ENCODE measurements around the gene SLC45A1.

SLC45A1 gene

DNA sequence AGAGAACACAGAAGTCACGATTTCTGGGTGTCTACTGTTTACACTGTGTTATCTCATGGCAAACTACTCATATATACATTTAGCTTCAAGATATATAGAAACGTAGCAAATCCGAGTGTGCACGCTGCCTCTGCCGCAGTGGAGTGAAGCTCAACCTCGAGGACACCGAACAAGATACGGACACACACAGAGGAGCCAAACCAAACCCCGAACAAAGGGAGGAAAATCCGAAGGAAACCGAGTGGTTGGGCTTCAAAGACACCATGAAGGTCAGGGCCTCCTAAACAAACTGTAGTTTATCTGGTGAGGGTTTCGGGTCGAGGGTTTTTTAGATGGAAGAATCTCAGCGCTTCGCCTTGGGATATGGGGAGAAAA, 34.5 kb downstream of the SLC45A1 start:
- DNase-seq (ENCODE audit: low read depth in 2 of 3, low spot score in 2 of 3): no peak

DNA sequence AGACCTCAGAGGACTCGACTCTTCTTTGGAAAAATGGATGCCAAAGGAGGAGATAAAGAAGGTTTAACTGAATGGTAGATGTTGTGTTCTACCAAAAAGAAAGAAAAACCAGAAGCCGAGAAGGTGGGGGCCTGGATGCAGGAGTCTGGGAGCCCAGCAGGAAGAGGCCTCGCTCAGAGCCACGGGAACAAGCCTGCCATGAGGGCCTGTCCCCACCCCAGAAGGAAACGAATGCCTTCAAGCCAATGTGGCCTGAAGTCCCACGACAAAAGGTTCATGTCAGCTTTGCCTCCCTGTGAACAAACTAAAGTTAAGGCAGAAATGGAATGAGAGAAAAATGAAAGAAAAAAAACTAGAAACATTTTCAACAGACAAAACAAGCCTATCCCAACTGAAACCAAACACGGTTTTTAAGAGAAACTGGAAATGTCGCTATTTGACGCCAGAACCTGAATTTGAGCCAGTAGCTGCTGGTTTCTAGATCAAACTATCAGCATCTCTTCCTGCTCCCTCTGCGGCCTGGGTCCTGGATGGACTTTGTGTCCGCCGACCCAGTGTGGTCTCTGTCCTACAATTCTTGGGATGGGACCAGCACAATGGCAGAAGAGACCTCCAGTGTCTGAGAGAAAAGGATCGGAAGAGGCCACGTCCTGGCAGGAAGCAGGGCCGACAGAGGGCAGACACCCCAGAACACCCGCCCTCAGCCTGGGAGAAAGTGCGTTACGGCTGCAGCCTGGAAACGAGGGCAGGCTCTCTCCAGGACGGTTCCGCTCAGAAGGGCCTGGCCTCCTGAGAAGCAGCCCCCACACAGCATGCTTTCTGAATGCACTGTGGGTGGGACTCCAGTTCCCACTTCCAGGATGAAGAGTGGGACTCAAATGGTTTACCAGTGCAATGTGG, 35.2 kb downstream of the SLC45A1 start:
- no peak for DNase-seq (ENCODE audit: low read depth in 2 of 3, low spot score in 2 of 3)

DNA sequence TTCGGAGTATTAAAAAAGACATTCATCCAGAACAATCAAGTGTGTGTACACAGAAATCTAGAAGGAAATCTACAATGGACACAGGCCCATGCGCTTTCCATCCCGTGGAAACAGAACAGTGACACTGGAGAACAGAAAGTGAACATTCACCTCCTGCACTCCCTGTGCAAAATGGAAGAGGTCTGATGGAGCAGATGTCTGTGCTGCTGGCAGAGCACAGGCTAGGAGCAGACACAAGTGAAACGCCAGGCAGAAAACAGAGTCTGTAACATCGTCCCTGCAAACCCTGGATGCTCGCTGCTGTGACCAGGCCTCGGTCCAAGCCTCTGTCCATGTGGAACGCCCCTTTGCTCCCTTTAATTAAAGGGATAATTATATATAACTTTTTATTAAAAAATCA, 36.1 kb downstream of the SLC45A1 start:
- DNase-seq (ENCODE audit: low read depth in 2 of 3, low spot score in 2 of 3): no peak

DNA sequence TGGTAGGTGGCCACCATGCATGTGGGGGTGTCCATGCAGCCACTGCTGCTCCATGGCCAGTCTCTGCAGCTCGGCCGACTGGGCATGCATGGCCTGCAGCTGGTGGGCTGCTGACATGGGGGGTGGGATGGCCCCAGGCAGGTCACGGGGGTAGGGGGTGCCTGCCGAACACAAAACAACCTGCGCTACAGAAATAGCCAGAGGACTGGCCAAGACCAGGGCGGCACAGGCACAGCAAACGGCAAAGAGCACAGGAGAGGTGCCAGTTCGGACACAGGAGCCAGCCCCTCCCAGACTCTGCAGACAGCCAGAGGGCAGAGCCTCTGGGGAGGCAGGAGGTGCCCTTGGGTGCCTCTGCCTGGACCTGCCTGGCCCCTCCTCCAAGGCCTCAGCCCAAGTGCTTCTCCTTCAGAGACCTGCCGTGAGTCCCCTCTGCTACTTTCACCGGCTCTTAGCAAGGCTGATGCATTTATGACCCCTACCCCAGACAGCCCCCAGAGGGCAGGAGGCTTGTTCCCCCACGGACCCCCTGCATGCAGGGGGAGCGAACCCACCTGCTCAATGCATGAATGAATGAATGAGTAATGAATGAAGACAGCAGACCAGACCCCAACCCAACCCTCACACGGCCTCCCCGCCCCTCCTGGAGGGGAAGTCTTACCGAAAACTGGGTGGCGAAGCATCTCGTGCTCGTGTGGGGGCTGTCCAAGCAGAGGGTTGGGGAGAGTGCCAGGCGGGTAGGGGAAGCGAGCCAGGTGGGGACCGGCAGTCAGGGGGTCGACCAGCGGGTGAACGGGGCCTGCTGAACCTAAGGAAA, 37.7 kb downstream of the SLC45A1 start:
- no peak for DNase-seq (ENCODE audit: low read depth in 2 of 3, low spot score in 2 of 3)

DNA sequence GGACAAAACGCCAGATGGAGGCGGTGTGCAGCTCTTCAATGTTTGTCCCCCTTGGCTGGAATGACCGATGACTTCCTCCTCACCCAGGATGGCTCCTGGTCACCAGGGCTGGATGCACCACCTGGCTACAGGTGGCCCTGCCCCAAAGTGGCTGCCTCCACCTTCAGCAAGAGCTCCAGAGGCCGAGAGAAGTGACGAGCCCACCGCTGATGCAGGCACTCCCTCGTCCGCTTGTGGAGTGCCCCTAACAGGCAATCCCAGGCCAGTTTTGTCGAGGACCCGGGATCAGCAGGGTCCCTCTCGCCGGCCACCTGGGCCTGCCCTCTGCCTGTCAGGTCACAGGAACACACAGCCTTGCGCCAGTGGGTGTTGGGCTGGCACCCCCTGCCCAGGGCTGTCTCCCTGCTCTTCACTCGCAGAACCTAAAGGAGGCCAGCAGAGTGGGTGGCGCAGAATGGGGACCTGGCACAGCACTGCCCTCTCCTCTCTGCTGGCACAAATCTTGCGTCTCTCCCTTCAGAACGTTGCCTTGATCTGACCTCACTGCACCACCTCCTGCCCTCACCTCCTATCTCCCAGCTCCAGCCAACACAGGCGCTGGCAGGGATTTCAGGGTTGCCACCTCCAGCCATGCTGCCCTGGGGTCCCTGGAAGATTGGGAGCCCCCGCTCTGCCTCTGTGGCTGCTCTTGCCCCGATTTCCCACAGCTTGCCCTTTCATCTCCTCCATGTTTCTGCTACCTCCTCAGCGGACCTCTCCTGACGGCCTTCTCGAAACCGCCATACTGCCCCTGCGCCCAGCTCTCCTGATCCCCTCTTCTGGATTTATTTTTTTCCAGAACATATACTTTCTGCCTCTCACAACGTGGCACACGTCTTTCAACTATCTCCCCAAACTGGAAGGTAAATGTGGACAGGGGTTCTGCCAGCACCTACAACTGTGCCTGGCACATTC, 38.6 kb downstream of the SLC45A1 start:
- DNase-seq (ENCODE audit: low read depth in 2 of 3, low spot score in 2 of 3): no peak

DNA sequence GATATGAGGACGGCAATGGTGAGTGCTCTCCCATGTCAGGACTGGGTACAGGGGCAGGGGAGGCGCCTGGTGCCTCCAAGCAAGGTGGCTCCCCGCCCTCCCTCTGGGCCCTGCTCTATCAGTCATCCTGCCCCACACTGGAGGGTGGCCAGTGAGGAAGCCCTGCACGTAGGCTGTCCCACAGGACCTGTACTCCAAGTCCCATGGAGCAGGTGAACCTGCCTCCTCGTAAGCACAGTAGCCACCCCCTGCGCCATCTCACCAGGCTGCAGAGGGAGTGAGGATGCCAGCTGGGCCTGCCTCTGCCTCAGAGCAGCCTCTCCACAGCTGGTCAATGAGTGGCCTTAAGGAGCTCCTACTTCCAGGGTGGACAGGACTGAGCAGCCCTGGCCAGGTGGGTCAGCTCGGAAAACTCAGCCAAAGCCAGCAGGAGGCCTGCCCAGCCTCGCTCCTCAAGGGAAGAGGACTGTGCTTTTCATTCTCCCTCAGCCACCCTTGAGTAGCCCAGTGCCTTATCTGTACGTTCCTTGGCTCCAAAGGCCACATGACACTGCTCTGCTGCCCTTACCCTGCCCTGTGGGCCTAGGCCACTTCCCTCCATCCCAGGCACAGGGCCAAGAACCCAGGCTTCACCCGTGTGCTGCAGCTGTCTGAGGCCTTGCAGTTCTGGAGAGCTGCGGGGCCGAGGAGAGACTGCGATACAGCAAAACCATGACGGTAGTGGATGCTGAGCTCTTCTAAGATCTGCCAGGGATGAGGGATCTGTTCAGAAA, 39.6 kb downstream of the SLC45A1 start:
- DNase-seq (ENCODE audit: low read depth in 2 of 3, low spot score in 2 of 3): no peak

DNA sequence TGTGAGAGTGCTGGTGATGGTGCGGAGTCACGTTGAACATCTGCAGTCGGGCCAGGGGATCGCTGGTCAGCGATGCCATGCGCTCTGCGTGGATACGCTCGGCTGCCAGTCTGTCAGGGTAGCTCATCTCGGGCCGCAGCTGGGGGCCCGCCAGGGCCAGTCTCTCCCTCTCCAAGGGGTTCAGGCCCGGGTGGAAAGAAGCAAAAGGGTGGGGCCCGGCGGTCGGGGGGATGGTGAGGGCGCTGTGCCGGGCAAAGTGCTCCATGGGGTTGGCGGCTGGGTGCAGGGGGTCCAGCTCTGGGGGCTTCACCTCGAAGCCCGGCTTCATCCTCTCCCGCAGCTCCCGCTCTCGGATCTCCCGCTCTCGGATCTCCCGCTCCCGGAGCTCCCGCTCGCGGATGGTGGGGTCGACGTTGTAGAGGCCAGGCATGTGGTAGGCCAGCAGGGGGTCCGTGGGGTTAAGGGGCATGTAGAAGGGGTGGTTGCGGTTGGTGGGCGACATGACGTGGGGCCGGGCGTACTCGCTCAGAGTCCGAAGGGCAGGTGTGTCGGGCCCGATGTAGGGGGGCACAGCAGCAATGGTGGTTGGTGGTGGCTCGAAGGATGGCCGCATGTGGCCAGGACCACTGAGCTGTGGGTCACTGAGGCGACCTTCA, 40.5 kb downstream of the SLC45A1 start:
- no peak for DNase-seq (ENCODE audit: low read depth in 2 of 3, low spot score in 2 of 3)

DNA sequence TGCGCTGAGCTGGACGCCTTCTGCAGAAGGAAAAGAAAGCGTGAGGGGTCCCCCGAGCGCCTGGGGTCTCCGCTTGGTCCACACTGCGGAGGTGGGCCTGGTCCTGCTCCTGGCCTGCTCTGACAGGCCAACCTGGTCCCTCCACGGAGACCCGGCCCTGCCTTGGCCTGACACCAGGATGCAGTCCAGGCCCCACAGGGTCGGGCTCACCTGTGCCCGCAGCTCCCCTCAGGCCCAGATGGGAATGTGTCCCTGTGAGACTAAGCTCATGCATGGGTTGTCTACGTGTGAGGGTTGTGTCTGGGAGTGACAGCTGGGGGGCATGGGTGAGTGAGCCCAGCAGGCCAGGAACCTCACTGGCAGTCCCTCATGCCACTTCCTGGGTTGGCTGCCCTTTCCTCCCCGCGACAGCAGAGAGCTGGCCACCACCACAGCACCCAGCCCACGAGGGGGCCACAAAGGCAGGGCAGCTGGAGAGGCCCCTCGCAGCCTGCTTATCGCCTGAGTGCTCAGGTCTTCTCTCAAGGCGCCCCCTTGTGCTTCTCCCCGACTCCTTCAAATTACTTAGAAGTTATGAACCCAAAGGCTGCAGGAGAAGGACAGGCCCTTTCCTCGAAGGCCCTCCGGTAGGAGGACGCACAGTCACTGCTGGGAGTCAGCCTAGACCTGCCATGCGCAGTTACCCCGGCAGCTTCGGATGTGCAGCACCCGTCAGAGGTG, 41.1 kb downstream of the SLC45A1 start:
- DNase-seq (ENCODE audit: low read depth in 2 of 3, low spot score in 2 of 3): no peak

DNA sequence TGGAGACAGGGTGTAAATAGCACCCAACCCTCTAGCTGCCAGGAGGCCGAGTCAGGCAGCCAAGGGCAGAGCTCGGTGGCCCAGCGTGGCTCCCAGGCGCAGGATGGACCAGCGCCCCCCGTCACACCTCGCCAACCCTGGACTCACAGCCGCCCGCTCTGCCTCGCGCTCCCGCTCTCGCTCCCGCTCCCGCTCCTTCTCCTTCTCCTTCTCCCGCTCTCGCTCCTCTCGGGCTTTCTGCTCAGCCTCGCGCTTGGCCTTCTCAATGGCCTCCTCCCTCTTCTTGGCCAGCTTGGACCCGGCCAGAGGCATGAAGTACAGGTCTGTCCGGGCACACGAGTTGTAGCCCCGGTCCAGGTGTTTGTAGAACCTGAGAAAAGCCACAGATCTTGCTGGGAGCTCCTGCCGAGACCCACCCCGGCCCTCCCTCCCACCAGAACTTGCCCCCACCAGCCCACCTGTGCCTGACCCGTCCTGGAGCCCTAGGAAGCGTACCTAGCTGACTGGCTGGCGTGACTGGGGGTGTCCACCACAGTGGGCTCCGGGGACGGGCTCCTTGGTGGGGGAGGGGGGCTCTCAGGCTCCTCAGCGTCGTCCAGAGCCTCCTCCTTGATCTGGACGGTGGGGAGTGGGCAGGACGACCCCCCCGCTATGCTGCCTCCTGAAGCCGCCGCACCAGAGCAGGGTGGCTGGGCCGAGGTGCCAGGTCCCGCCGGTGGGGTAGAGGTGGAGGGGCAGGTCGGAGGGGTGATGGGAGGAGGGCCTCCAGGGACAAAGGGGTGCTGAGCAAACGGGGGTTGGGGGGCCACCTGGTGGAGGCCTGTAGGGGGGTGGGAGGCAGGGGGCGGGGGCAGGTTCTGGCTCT, 41.9 kb downstream of the SLC45A1 start:
- no peak for DNase-seq (ENCODE audit: low read depth in 2 of 3, low spot score in 2 of 3)

DNA sequence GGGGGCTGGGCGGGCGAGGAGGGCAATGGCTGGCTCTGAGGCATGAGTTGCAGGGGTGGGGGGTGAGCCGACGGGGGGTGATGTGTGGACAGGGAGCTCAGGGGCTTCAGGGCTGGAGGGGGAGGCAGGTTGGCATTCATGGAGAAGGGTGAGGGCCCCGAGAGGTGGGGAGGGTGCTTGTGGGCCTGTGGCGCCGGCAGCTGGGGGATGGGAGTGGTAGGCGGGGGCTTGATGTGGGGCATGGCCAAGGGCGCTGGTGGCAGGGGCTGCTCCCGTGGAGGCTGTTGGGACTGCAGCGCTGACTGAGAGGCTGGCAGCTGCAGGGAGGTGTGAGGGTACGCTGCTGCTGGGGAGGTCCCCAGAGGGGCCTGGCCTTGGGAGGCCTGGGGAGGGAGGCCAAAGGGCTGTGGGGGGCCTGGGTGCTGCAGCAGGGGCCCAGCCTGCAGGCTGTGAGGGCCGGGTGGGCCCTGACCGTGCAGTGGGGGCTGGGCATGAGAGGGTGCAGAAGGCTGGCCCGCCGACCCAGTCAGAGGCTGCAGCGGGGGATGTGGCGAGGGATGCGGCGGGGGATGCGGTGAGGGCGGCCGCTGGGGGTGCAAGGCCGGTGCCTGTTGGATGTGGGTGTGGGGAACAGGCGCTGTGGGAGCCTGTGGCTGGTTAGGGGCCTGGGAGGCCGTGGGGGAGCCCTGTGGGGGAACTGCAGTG, 42.7 kb downstream of the SLC45A1 start:
- no peak for DNase-seq (ENCODE audit: low read depth in 2 of 3, low spot score in 2 of 3)

DNA sequence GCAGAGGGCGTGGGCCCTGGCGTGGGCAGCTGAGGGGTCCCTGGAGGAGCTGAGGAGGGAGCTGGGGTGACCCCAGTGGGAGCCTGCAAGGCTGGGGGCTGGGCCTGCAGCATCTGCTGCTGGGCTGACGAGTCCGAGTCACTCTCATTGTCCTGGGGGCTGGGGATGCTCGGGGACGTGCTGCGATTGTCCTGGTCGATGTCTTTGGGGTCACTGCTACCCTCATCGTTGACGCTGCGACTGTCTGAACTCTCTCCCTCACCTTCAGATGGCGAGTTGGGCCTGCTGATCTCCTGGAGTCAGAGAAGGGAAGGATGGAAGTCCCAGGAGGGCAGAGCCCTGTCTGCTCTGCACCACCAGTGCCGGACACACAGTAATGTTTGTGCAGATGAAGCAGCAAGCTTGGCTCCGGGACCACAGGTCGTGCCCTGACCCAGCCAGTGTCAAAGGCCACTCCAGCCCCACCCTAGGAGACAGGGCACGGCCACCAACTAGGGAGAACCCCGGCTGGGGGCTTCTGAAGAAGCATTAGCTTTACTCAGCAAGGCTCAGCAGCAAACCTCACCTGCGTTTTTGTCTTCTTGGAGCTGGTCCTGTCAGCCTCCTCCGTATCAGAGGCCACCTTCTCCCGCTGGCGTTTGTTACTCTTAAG, 43.4 kb downstream of the SLC45A1 start:
- DNase-seq (ENCODE audit: low read depth in 2 of 3, low spot score in 2 of 3): no peak

DNA sequence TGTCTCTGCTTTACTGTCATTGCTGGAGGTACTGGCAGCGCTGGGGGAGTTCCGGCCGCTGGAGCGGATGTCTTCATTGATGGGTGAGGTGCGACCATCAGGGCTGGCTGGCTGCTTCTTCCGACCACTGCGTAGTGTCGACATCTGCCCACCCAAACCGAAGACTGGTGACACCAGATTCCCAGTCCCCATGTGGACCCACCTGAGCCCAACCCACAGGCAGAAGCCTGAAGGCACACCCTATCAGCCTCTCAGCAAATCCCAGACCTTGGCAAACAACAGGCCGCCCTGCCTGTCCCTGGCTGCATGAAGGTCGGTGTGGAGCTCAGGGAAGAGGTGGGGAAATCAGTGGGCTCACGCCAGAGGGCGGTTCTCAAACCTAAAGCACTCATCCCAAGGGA, 44.8 kb downstream of the SLC45A1 start:
- no peak for DNase-seq (ENCODE audit: low read depth in 2 of 3, low spot score in 2 of 3)

DNA sequence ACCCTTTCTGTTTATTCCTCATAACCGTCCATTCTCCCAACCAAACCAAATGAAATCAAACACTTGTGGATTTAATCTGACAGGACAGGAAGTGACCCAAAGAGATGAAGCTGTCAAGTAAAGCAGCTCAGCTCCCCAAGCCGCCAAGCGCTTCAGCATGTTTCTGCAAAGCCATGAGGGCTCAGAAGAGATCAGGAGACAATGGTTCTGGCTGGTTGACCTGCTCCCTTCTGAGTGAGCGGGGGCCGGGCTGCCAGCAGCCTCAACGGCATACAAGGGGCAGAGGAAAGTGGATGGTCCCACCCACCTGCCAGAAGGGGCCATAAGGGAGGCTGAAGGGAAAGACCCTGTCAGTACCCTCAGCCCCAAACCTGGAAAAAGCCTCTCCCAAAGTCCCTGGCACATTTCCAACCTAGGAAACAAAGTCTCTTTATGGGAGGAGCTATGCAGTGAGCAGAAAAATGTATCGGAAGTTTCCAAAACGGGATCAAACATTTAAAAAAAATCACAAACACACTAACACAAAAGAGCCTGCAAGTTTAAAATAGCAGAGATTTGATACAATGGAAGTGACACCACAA, 45.4 kb downstream of the SLC45A1 start:
- no peak for DNase-seq (ENCODE audit: low read depth in 2 of 3, low spot score in 2 of 3)

DNA sequence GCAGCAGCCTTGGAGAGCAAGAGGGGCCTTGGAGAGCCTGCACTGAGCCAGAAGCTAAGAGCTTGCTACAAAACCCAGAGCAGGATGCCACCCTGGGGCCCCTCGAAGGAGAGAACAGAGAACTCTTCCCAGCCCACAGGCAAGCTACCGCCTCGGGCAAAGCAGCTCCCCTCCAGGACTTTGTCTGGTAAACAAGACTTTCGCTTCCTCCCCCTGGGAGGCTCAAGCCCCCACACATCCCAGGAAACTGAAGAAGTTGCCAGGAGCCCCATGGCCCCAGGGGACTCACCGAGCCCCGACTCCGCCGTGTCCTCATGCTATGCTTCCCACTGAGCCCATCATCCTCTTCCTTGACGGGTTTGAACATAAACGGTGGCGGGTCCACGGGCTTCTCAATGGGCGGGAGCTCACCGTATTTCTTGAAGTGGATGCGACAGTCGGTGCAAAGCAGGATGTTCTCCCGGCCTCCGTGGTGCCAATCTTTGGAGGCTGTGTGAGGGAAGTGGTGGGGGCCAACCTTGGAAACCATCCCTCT, 45.9 kb downstream of the SLC45A1 start:
- DNase-seq (ENCODE audit: low read depth in 2 of 3, low spot score in 2 of 3): no peak

DNA sequence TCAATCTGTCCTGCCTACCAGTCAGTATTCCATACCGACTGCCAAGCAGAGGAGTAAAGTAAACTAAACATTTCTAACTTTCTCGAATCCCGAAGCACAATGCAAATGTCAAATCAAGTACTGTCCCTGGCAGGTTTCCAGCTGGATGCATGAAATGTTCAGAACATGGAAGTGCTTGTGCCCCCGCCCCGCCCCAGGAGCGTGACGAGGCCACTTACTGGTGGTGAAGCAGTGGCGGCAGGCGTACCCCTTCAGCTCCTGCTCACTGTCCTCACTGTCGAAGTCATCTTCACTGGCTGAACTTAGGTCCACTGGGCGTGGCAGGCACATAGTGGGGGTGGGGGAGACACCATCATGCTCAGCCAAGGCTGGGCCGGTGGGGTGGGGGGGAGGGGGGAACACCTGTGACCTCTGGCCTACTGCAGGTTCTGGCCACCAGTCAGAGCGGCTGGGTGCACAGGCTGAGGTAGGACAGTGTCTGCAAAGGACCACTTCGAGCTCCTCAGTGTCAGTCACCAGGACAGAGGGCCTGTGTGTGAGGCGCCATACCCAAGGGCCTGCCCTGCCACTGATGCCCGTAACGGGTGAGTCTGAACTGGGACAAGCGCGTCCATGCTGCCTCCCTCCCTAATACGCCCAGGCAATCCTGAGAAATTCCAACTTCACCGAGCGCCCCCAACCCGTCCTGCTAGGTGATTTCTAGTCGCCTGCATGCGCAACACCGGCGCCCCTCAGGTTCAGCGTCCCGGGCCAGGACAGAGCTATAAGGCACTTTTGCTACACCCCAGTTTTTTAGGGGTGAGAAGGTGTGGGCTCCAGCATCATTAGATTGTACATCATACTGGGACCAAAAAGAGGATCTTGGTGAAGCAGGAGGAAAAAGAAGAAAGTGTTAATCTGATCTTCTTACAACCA, 46.9 kb downstream of the SLC45A1 start:
- DNase-seq (ENCODE audit: low read depth in 2 of 3, low spot score in 2 of 3): no peak
